ENCODE measurements around the gene RASA4. TPM values are rescaled to one million over a fixed set of nuclear protein-coding genes. Genes with fewer than 3 reads are reported as not detected.
A peak's percentile ranks its signal among the peaks of the same experiment; 100 is the strongest.
"Not testable (repeated sequence)": the region's sequence is repeated elsewhere in the genome, so short reads cannot be mapped to it uniquely, and the experiment has no call there.

Gene RASA4
- total and polyA plus RNA-seq, 2 of the 4 experiments (the other 2 are of a cell fraction): 3.8 to 18.6 TPM

DNA sequence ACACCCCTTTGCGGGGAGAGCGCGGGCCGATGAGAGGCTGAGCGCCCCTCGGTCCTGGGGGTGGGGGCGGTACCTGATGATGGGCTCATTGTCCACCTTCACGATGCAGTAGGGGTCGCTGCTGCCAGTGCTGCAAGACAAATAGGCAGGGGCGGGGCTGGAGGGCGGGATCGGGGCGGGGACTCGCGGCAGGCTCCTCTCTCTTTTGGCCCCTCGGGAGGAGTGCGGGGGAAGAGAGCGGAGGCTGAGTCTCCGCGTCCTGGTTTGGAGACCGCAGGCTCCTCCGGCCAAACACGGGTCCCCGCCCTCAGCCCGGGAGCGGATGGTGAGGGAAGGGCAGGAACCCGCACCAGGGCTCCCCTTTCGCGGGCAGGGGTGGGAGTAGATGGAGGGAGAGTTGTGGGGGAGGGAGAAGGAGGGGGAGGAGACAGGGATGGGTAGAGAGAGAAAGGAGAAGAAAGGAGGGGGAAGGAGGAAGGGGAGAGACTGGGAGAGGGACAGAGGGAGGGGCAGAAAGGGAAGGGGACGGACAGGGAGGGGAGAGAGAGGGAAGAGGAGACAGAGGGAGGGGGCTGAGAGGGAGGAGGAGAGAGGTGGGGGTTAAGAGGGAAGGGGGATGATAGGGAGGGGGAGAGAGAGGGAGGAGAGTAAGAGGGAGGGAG is 5.4 kb downstream of the RASA4 start:
- H3K9ac ChIP-seq (ENCODE audit: low read depth, low read length); H2AK9ac ChIP-seq (replicated peaks; ENCODE audit: low read depth, low read length, poor library complexity); H3K79me1 ChIP-seq (ENCODE audit: low read depth in 1 of 2, low read length in 2 of 2); in situ Hi-C loops (cut with MboI; ENCODE audit: low sequenced_read_pairs); H4K91ac ChIP-seq (ENCODE audit: insufficient read depth, low read depth, low read length); H2BK120ac ChIP-seq (ENCODE audit: low read depth, low read length); BruUV-seq (replicated peaks); H2BK5ac ChIP-seq (ENCODE audit: low read depth, low read length, poor library complexity, severe bottlenecking); H2AK5ac ChIP-seq (ENCODE audit: low read depth, low read length); H3K4ac ChIP-seq (ENCODE audit: low read depth, low read length); H3K9me1 ChIP-seq (ENCODE audit: insufficient read depth, low read length); H3K14ac ChIP-seq (replicated peaks; ENCODE audit: low read depth, low read length); H3K27me3 ChIP-seq (ENCODE audit: control insufficient read depth, insufficient read depth, low read length); H3K27ac ChIP-seq (ENCODE audit: insufficient read depth, low read length); dilution Hi-C loops (cut with HindIII; ENCODE audit: low sequenced_read_pairs, unreplicated experiment); DNase-seq; H4K20me1 ChIP-seq (ENCODE audit: insufficient read depth, low read length); H3K4me3 ChIP-seq (ENCODE audit: insufficient read depth, low read depth, low read length); intact Hi-C loops (cut with micrococcal nuclease); H4K5ac ChIP-seq (ENCODE audit: low read depth, low read length); H3K9me3 ChIP-seq (ENCODE audit: control insufficient read depth, insufficient read depth, low read length); CTCF ChIA-PET; H3K36me3 ChIP-seq (ENCODE audit: control insufficient read depth, insufficient read depth, low read length); H4K8ac ChIP-seq (ENCODE audit: low read depth in 2 of 2, low read length in 2 of 2); H3K4me1 ChIP-seq (ENCODE audit: control insufficient read depth, insufficient read depth, low read length); H3K18ac ChIP-seq (ENCODE audit: low read depth, low read length); H2BK20ac ChIP-seq (ENCODE audit: low read depth, low read length); H3K23ac ChIP-seq (ENCODE audit: low read depth, low read length); H2BK15ac ChIP-seq (ENCODE audit: low read depth, low read length); H3K4me2 ChIP-seq (ENCODE audit: low read depth, low read length); POLR2A ChIA-PET (ENCODE audit: unreplicated experiment); H2AFZ ChIP-seq (replicated peaks; ENCODE audit: low read length, poor library complexity); H3K56ac ChIP-seq (ENCODE audit: extremely low read depth, insufficient read depth, low read length): not testable (repeated sequence)
- WGBS, 2 experiments (ENCODE audit: extremely low coverage in 2 of 2, insufficient read length in 1 of 2): no CpG with 5 or more reads among the region's 30 CpGs
- ATAC-seq (ENCODE audit: low read depth): peak; percentile 84

DNA sequence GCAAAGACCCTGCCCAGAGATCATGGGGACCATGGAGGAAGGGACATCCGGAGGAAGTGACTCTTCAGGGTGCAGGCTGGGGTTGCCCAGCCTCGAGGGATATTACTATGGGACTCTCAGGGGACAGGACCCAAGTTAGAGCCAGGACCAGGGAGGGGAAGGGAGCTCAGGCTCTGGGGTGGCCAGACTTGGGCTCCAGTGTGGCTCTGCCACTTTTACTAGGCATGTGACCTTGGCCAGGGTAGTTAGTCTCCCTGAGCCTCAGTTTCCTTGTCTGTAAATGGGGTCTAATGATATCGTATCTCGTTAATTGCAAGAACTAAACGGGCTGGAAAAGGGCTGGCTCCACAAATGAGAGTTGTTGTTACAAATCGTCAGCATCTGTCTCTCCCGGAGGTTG is 6.1 kb downstream of the RASA4 start:
- H3K4me1 ChIP-seq (ENCODE audit: control insufficient read depth, insufficient read depth, low read length); H3K4me2 ChIP-seq (ENCODE audit: low read depth, low read length); H3K9ac ChIP-seq (ENCODE audit: low read depth, low read length); H4K20me1 ChIP-seq (ENCODE audit: insufficient read depth, low read length); H3K14ac ChIP-seq (replicated peaks; ENCODE audit: low read depth, low read length); H2BK5ac ChIP-seq (ENCODE audit: low read depth, low read length, poor library complexity, severe bottlenecking); H2AFZ ChIP-seq (replicated peaks; ENCODE audit: low read length, poor library complexity); CTCF ChIA-PET; H3K9me3 ChIP-seq (ENCODE audit: control insufficient read depth, insufficient read depth, low read length); H3K36me3 ChIP-seq (ENCODE audit: control insufficient read depth, insufficient read depth, low read length); H2BK20ac ChIP-seq (ENCODE audit: low read depth, low read length); in situ Hi-C loops (cut with MboI; ENCODE audit: low sequenced_read_pairs); H3K79me1 ChIP-seq (ENCODE audit: low read depth in 1 of 2, low read length in 2 of 2); H3K27ac ChIP-seq (ENCODE audit: insufficient read depth, low read length); H2BK120ac ChIP-seq (ENCODE audit: low read depth, low read length); H2AK9ac ChIP-seq (replicated peaks; ENCODE audit: low read depth, low read length, poor library complexity); H3K4ac ChIP-seq (ENCODE audit: low read depth, low read length); dilution Hi-C loops (cut with HindIII; ENCODE audit: low sequenced_read_pairs, unreplicated experiment); H4K8ac ChIP-seq (ENCODE audit: low read depth in 2 of 2, low read length in 2 of 2); H3K23ac ChIP-seq (ENCODE audit: low read depth, low read length); H3K18ac ChIP-seq (ENCODE audit: low read depth, low read length); H2BK15ac ChIP-seq (ENCODE audit: low read depth, low read length); BruUV-seq (replicated peaks); H4K91ac ChIP-seq (ENCODE audit: insufficient read depth, low read depth, low read length); H3K9me1 ChIP-seq (ENCODE audit: insufficient read depth, low read length); DNase-seq; H3K56ac ChIP-seq (ENCODE audit: extremely low read depth, insufficient read depth, low read length); H4K5ac ChIP-seq (ENCODE audit: low read depth, low read length); H2AK5ac ChIP-seq (ENCODE audit: low read depth, low read length); H3K4me3 ChIP-seq (ENCODE audit: insufficient read depth, low read depth, low read length); intact Hi-C loops (cut with micrococcal nuclease); POLR2A ChIA-PET (ENCODE audit: unreplicated experiment); H3K27me3 ChIP-seq (ENCODE audit: control insufficient read depth, insufficient read depth, low read length); ATAC-seq (ENCODE audit: low read depth): not testable (repeated sequence)
- WGBS, 2 experiments (ENCODE audit: extremely low coverage in 2 of 2, insufficient read length in 1 of 2): no CpG with 5 or more reads among the region's 7 CpGs
